ENCODE results near the gene CHCHD6.

DNA sequence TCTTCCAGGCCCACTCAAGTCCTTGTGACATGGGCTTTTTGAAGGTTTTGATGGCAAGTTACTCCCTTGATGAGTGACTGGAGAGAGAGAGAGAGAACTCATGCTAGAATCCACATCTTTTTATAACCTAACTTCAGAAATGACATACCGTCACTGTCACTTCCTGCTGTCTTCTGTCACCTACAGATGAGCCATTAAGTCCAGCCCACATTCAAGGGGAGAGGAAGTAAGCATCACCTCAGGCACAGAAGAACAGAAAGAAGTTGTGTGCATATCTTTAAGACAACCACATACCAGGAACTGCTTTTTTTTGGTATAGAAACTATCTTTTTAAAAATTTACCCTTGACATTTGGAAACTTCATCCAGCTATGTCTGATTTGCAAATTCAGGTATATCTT is 32.5 kb upstream of the CHCHD6 start:
- TF ChIP-seq, protein P1, sequence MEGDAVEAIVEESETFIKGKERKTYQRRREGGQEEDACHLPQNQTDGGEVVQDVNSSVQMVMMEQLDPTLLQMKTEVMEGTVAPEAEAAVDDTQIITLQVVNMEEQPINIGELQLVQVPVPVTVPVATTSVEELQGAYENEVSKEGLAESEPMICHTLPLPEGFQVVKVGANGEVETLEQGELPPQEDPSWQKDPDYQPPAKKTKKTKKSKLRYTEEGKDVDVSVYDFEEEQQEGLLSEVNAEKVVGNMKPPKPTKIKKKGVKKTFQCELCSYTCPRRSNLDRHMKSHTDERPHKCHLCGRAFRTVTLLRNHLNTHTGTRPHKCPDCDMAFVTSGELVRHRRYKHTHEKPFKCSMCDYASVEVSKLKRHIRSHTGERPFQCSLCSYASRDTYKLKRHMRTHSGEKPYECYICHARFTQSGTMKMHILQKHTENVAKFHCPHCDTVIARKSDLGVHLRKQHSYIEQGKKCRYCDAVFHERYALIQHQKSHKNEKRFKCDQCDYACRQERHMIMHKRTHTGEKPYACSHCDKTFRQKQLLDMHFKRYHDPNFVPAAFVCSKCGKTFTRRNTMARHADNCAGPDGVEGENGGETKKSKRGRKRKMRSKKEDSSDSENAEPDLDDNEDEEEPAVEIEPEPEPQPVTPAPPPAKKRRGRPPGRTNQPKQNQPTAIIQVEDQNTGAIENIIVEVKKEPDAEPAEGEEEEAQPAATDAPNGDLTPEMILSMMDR (IDR thresholded peaks at IDR 0.05) = no peak
- no peak for TF ChIP-seq POLR2A (IDR thresholded peaks at IDR 0.05)

Data from right lobe of liver (tissue), 4 donors.